ENCODE data around the gene TXNDC2.
"Not testable (repeated sequence)": the region's sequence is repeated elsewhere in the genome, so short reads cannot be mapped to it uniquely, and the experiment has no call there.

The TXNDC2 gene

GRCh38 chr18:9852266-9853081 lies 33.3 kb upstream of the TXNDC2 start:
- no peak for DNase-seq (ENCODE audit: low spot score)
- TF ChIP-seq, protein P1, sequence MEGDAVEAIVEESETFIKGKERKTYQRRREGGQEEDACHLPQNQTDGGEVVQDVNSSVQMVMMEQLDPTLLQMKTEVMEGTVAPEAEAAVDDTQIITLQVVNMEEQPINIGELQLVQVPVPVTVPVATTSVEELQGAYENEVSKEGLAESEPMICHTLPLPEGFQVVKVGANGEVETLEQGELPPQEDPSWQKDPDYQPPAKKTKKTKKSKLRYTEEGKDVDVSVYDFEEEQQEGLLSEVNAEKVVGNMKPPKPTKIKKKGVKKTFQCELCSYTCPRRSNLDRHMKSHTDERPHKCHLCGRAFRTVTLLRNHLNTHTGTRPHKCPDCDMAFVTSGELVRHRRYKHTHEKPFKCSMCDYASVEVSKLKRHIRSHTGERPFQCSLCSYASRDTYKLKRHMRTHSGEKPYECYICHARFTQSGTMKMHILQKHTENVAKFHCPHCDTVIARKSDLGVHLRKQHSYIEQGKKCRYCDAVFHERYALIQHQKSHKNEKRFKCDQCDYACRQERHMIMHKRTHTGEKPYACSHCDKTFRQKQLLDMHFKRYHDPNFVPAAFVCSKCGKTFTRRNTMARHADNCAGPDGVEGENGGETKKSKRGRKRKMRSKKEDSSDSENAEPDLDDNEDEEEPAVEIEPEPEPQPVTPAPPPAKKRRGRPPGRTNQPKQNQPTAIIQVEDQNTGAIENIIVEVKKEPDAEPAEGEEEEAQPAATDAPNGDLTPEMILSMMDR (IDR thresholded peaks at IDR 0.05; ENCODE audit: borderline replicate concordance, control extremely low read depth, extremely low read depth, insufficient read depth, missing control alignments): no peak
- in situ Hi-C loops (cut with MboI; ENCODE audit: low sequenced_read_pairs, unreplicated experiment): loop anchor here (25.0 kb wide), 1 partner anchor 110 kb away; no protein-coding TSS in a partner anchor

GRCh38 chr18:9854801-9855676 lies 30.7 kb upstream of the TXNDC2 start:
- in situ Hi-C loops (cut with MboI; ENCODE audit: low sequenced_read_pairs, unreplicated experiment): loop anchor here (25.0 kb wide), 1 partner anchor 107 kb away; no protein-coding TSS in a partner anchor
- DNase-seq (ENCODE audit: low spot score): no peak
- TF ChIP-seq, protein P1 (IDR thresholded peaks at IDR 0.05; ENCODE audit: borderline replicate concordance, control extremely low read depth, extremely low read depth, insufficient read depth, missing control alignments): no peak

DNA sequence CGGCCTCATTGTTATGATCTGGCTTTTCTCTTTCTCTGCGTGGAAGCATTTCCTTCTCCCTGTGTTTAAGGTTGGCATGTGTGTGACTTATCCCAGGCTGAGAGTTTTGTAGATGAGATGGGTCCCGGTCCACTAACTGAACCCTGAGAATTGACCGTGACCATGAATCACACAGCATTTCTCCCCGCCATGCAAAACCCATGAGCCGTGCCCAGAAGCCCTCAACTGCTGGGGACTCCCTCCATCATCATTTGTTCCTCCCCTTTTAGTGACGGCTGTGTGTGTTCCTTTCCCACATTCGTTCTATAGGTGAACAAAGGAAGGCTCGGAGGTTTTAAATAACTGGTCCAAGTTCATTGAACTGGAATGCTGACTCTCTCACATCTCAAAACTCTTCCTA lies 30.1 kb upstream of the TXNDC2 start:
- TF ChIP-seq, protein P1 (IDR thresholded peaks at IDR 0.05; ENCODE audit: borderline replicate concordance, control extremely low read depth, extremely low read depth, insufficient read depth, missing control alignments): no peak
- in situ Hi-C loops (cut with MboI; ENCODE audit: low sequenced_read_pairs, unreplicated experiment): loop anchor here (25.0 kb wide), 1 partner anchor 107 kb away; no protein-coding TSS in a partner anchor
- no peak for DNase-seq (ENCODE audit: low spot score)

GRCh38 chr18:9856092-9856491 lies 29.7 kb upstream of the TXNDC2 start:
- no peak for DNase-seq (ENCODE audit: low spot score)
- in situ Hi-C loops (cut with MboI; ENCODE audit: low sequenced_read_pairs, unreplicated experiment): loop anchor here (25.0 kb wide), 1 partner anchor 106 kb away; no protein-coding TSS in a partner anchor
- TF ChIP-seq, protein P1 (IDR thresholded peaks at IDR 0.05; ENCODE audit: borderline replicate concordance, control extremely low read depth, extremely low read depth, insufficient read depth, missing control alignments): no peak

DNA sequence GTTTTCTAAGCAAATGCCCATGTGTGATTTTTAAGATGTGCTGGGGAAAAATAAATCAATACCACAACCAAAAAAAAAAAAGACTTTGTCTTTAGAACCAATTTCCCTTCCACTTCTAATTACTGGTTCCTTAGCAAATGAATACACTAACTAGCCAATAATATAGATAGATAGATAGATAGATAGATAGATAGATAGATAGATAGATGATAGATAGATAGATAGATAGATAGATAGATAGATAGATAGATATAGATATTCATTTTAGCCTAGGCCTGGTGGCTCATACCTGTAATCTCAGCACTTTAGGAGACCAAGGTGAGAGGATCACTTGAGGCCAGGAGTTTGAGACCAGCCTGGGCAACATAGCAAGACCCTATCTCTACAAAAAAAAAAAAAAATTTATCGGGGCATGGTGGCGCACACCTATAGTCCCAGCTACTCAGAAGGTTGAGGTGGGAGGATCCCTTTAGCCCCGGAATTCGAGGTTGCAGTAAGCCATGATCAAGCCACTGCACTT lies 28.2 kb upstream of the TXNDC2 start:
- in situ Hi-C loops (cut with MboI; ENCODE audit: low sequenced_read_pairs, unreplicated experiment): loop anchor here (25.0 kb wide), 1 partner anchor 105 kb away; no protein-coding TSS in a partner anchor
- not testable (repeated sequence) for DNase-seq (ENCODE audit: low spot score)

GRCh38 chr18:9858642-9859041 lies 27.1 kb upstream of the TXNDC2 start:
- DNase-seq (ENCODE audit: low spot score): no peak
- in situ Hi-C loops (cut with MboI; ENCODE audit: low sequenced_read_pairs, unreplicated experiment): loop anchor here (25.0 kb wide), 1 partner anchor 104 kb away; no protein-coding TSS in a partner anchor
- TF ChIP-seq, protein P1 (IDR thresholded peaks at IDR 0.05; ENCODE audit: borderline replicate concordance, control extremely low read depth, extremely low read depth, insufficient read depth, missing control alignments): no peak

Measured in GM13976 (cell line).